ENCODE results near the gene E2F6. TPM values are rescaled to one million over a fixed set of nuclear protein-coding genes. Genes with fewer than 3 reads are reported as not detected.

Gene E2F6
- total RNA-seq, 1 experiment from 2014 or later, result 21.8 TPM

- Mint-ChIP-seq H3K9me3 (no peaks in the 10 kb centered on the region), H3K4me3 (no peak overlapping the region), H3K27ac (no peak overlapping the region), H3K4me1 (peaks cover 8 to 22% of the 10 kb centered on the region in 2 experiments), H3K36me3 (ENCODE audit: insufficient read depth in 1 of 3, low read depth in 3 of 3) (no peaks in the 10 kb centered on the region), H3K27me3 (ENCODE audit: low read depth) (no peaks in the 10 kb centered on the region; the same call in 1 of the 2 replicates)
- Histone ChIP-seq H2BK15ac (ENCODE audit: low read depth, low read length) (no peak overlapping the region), H3K79me2 (ENCODE audit: insufficient read depth, low read length) (no peaks in the 10 kb centered on the region), H4K5ac (ENCODE audit: insufficient read length, low read depth, low read length) (no peak overlapping the region), H4K8ac (replicated peaks; ENCODE audit: insufficient read length, low read depth, low read length) (no peak overlapping the region), H2BK5ac (ENCODE audit: insufficient read length, low read length) (no peak overlapping the region), H3K4me1 (ENCODE audit: insufficient read depth, low read length) (no peaks in the 10 kb centered on the region), H3K27me3 (ENCODE audit: insufficient read depth, low read length) (no peaks in the 10 kb centered on the region), H3K9ac (ENCODE audit: extremely low read depth, insufficient read length, low read length) (no peak overlapping the region), H3K4me2 (ENCODE audit: insufficient read depth, insufficient read length, low read length) (no peak overlapping the region), H3T11ph (ENCODE audit: low read length) (no peak overlapping the region), H3K14ac (ENCODE audit: insufficient read depth, low read length) (no peak overlapping the region), H2BK20ac (ENCODE audit: low read depth, low read length, poor library complexity, severe bottlenecking) (no peak overlapping the region), H3K56ac (ENCODE audit: insufficient read length, low read depth, low read length) (no peak overlapping the region), H2AK5ac (ENCODE audit: insufficient read length, low read length) (no peak overlapping the region), H3K79me1 (ENCODE audit: insufficient read depth, low read depth, low read length, poor library complexity, severe bottlenecking) (no peaks in the 10 kb centered on the region), H3K27ac (ENCODE audit: insufficient read length, low read depth, low read length) (no peak overlapping the region), H3K18ac (ENCODE audit: insufficient read length, low read depth, low read length) (no peak overlapping the region), H4K91ac (ENCODE audit: insufficient read length, low read depth, low read length) (no peak overlapping the region), H2BK120ac (ENCODE audit: low read depth, low read length, poor library complexity, severe bottlenecking) (no peak overlapping the region), H3K4ac (ENCODE audit: low read depth, low read length) (no peak overlapping the region), H4K20me1 (ENCODE audit: control insufficient read depth, insufficient read depth, insufficient read length) (no peaks in the 10 kb centered on the region), H3K23ac (ENCODE audit: insufficient read length, low read depth, low read length) (no peak overlapping the region), H2AFZ (ENCODE audit: low read length) (no peak overlapping the region), H3K9me3 (ENCODE audit: control insufficient read depth, low read depth, low read length) (no peaks in the 10 kb centered on the region), H3K23me2 (ENCODE audit: insufficient read length, low read depth, low read length, poor library complexity, severe bottlenecking) (no peaks in the 10 kb centered on the region), H2BK12ac (ENCODE audit: insufficient read length, low read depth, low read length) (no peak overlapping the region)
- no peak for DNase-seq
- TF ChIP-seq, protein P1, sequence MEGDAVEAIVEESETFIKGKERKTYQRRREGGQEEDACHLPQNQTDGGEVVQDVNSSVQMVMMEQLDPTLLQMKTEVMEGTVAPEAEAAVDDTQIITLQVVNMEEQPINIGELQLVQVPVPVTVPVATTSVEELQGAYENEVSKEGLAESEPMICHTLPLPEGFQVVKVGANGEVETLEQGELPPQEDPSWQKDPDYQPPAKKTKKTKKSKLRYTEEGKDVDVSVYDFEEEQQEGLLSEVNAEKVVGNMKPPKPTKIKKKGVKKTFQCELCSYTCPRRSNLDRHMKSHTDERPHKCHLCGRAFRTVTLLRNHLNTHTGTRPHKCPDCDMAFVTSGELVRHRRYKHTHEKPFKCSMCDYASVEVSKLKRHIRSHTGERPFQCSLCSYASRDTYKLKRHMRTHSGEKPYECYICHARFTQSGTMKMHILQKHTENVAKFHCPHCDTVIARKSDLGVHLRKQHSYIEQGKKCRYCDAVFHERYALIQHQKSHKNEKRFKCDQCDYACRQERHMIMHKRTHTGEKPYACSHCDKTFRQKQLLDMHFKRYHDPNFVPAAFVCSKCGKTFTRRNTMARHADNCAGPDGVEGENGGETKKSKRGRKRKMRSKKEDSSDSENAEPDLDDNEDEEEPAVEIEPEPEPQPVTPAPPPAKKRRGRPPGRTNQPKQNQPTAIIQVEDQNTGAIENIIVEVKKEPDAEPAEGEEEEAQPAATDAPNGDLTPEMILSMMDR (conservative IDR thresholded peaks at IDR 0.05), result no peak
- WGBS (ENCODE audit: extremely low coverage, insufficient read length, low lambda C conversion rate), result no CpG with 5 or more reads among the region's 2 CpGs
Observed at GRCh38 chr2:11397513-11397912, 68.4 kb downstream of the E2F6 start.

All from H9 (cell line).